Stimulated activated effector memory CD8-positive, alpha-beta T cell treated with anti-CD3 and anti-CD28 coated beads, Interleukin-12 subunit alpha, Interleukin-12 subunit beta, amount 100 ng/mL, for 72 hours (primary cell): ENCODE measurements around the gene GOLGA6L7.
"Not testable (repeated sequence)": the region's sequence is repeated elsewhere in the genome, so short reads cannot be mapped to it uniquely, and the experiment has no call there.

Experiments used
- ATAC-seq: fragments of 150-1000 bp; cut with Tn5 transposase; 2 replicates; pipeline ENCODE4 v1.10.0; 2021
- DNase-seq, 2 donors: peaks; one replicate each; pipeline ENCODE4 v3.0.0; 2021 to 2022; ENCODE audit warnings: low spot score in 2 of 2
- H3K27ac Mint-ChIP-seq: one replicate; pipeline ENCODE4 v1.8.0; 2022; ENCODE audit warnings: mild to moderate bottlenecking, mixed read lengths
- H3K36me3 Mint-ChIP-seq: one replicate; pipeline ENCODE4 v1.8.0; 2022; ENCODE audit warnings: mild to moderate bottlenecking, mixed read lengths
- H3K4me1 Mint-ChIP-seq: one replicate; pipeline ENCODE4 v1.8.0; 2022; ENCODE audit warnings: mixed read lengths
- H3K4me3 Mint-ChIP-seq: one replicate; pipeline ENCODE4 v1.8.0; 2022; ENCODE audit warnings: mild to moderate bottlenecking, mixed read lengths
- H3K9me3 Mint-ChIP-seq: one replicate; pipeline ENCODE4 v1.8.0; 2022; ENCODE audit warnings: mixed read lengths

GOLGA6L7 gene

GRCh38 chr15:28873585-28874190 lies 25.2 kb upstream of the GOLGA6L7 start:
- Mint-ChIP-seq H3K4me3 (no peak overlapping the region), H3K27ac (peak overlapping the region; percentile 29), H3K9me3 (no peaks in the 10 kb centered on the region), H3K36me3 (no peaks in the 10 kb centered on the region), H3K4me1 (peaks cover 5% of the 10 kb centered on the region)
- DNase-seq (no peak), ATAC-seq (no peak)

- DNase-seq (no peak), ATAC-seq (no peak)
- H3K9me3 Mint-ChIP-seq, result no peaks in the 10 kb centered on the region
- H3K36me3 Mint-ChIP-seq, result no peaks in the 10 kb centered on the region
- H3K4me3 Mint-ChIP-seq, result no peak overlapping the region
- peak overlapping the region; percentile 29 for H3K27ac Mint-ChIP-seq
- peaks cover 5% of the 10 kb centered on the region for H3K4me1 Mint-ChIP-seq
Measured at GRCh38 chr15:28873006-28873405, 24.6 kb upstream of the GOLGA6L7 start.

- H3K36me3 Mint-ChIP-seq, result no peaks in the 10 kb centered on the region
- no peak overlapping the region for H3K27ac Mint-ChIP-seq
- H3K4me1 Mint-ChIP-seq, result peaks cover 5% of the 10 kb centered on the region
- H3K9me3 Mint-ChIP-seq, result no peaks in the 10 kb centered on the region
- ATAC-seq (no peak), DNase-seq (no peak)
- H3K4me3 Mint-ChIP-seq, result no peak overlapping the region
Measured at GRCh38 chr15:28871168-28871567, 22.7 kb upstream of the GOLGA6L7 start.

- no peak for DNase-seq
- no peaks in the 10 kb centered on the region for H3K9me3 Mint-ChIP-seq
- peak; percentile 13 for ATAC-seq
- no peaks in the 10 kb centered on the region for H3K36me3 Mint-ChIP-seq
- no peak overlapping the region for H3K4me3 Mint-ChIP-seq
- peaks cover 5% of the 10 kb centered on the region for H3K4me1 Mint-ChIP-seq
- no peak overlapping the region for H3K27ac Mint-ChIP-seq
Measured at GRCh38 chr15:28868744-28869345, 20.4 kb upstream of the GOLGA6L7 start.

- not testable (repeated sequence) for ATAC-seq, H3K9me3 Mint-ChIP-seq, H3K27ac Mint-ChIP-seq, DNase-seq, H3K36me3 Mint-ChIP-seq, H3K4me3 Mint-ChIP-seq, H3K4me1 Mint-ChIP-seq
Measured at GRCh38 chr15:28861589-28862293, 13.3 kb upstream of the GOLGA6L7 start.

- H3K9me3 Mint-ChIP-seq, result no peaks in the 10 kb centered on the region
- no peak overlapping the region for H3K4me3 Mint-ChIP-seq
- H3K4me1 Mint-ChIP-seq, result no peaks in the 10 kb centered on the region
- H3K27ac Mint-ChIP-seq, result no peak overlapping the region
- ATAC-seq (no peak), DNase-seq (no peak)
- H3K36me3 Mint-ChIP-seq, result no peaks in the 10 kb centered on the region
Measured at GRCh38 chr15:28861031-28861534, 12.6 kb upstream of the GOLGA6L7 start.

GRCh38 chr15:28854578-28854977 lies 6.1 kb upstream of the GOLGA6L7 start:
- H3K36me3 Mint-ChIP-seq, H3K4me1 Mint-ChIP-seq, DNase-seq, H3K9me3 Mint-ChIP-seq, ATAC-seq, H3K27ac Mint-ChIP-seq, H3K4me3 Mint-ChIP-seq: not testable (repeated sequence)

- not testable (repeated sequence) for ATAC-seq, H3K4me3 Mint-ChIP-seq, DNase-seq, H3K27ac Mint-ChIP-seq, H3K9me3 Mint-ChIP-seq, H3K36me3 Mint-ChIP-seq, H3K4me1 Mint-ChIP-seq
Measured at GRCh38 chr15:28853654-28854053, 5.2 kb upstream of the GOLGA6L7 start.

GRCh38 chr15:28849766-28850165 lies 1.3 kb upstream of the GOLGA6L7 start:
- H3K27ac Mint-ChIP-seq, H3K9me3 Mint-ChIP-seq, ATAC-seq, H3K4me1 Mint-ChIP-seq, DNase-seq, H3K36me3 Mint-ChIP-seq, H3K4me3 Mint-ChIP-seq: not testable (repeated sequence)

GRCh38 chr15:28849271-28849670 lies 827 bp upstream of the GOLGA6L7 start:
- H3K27ac Mint-ChIP-seq, H3K4me3 Mint-ChIP-seq, H3K9me3 Mint-ChIP-seq, H3K36me3 Mint-ChIP-seq, DNase-seq, ATAC-seq, H3K4me1 Mint-ChIP-seq: not testable (repeated sequence)

GRCh38 chr15:28847959-28848358 lies 485 bp downstream of the GOLGA6L7 start:
- not testable (repeated sequence) for H3K9me3 Mint-ChIP-seq, ATAC-seq, H3K36me3 Mint-ChIP-seq, H3K4me1 Mint-ChIP-seq, H3K4me3 Mint-ChIP-seq, DNase-seq, H3K27ac Mint-ChIP-seq

- peak; percentile 79 for ATAC-seq
Measured at GRCh38 chr15:28847247-28847646, 1.2 kb downstream of the GOLGA6L7 start.

GRCh38 chr15:28844147-28844546 lies 4.3 kb downstream of the GOLGA6L7 start:
- not testable (repeated sequence) for H3K9me3 Mint-ChIP-seq, H3K27ac Mint-ChIP-seq, H3K4me1 Mint-ChIP-seq, H3K4me3 Mint-ChIP-seq, ATAC-seq, H3K36me3 Mint-ChIP-seq, DNase-seq

More at GRCh38 chr15:28847247-28847646, 1.2 kb downstream of the GOLGA6L7 start:
- H3K4me3 Mint-ChIP-seq, H3K4me1 Mint-ChIP-seq, H3K36me3 Mint-ChIP-seq, H3K27ac Mint-ChIP-seq, H3K9me3 Mint-ChIP-seq, DNase-seq: not testable (repeated sequence)

GRCh38 chr15:28843520-28843919 lies 4.9 kb downstream of the GOLGA6L7 start:
- not testable (repeated sequence) for ATAC-seq, H3K4me3 Mint-ChIP-seq, DNase-seq, H3K9me3 Mint-ChIP-seq, H3K36me3 Mint-ChIP-seq, H3K27ac Mint-ChIP-seq, H3K4me1 Mint-ChIP-seq

- H3K36me3 Mint-ChIP-seq, H3K27ac Mint-ChIP-seq, ATAC-seq, H3K9me3 Mint-ChIP-seq, H3K4me3 Mint-ChIP-seq, H3K4me1 Mint-ChIP-seq: not testable (repeated sequence)
- DNase-seq, result peak in 1 of 2 donors; percentile 10
Measured at GRCh38 chr15:28842210-28842609, 6.2 kb downstream of the GOLGA6L7 start.

GRCh38 chr15:28840285-28840684 lies 8.2 kb downstream of the GOLGA6L7 start:
- H3K4me3 Mint-ChIP-seq, H3K27ac Mint-ChIP-seq, H3K9me3 Mint-ChIP-seq, H3K36me3 Mint-ChIP-seq, ATAC-seq, H3K4me1 Mint-ChIP-seq, DNase-seq: not testable (repeated sequence)
